NOMO-1 treated with dmso at 0.1 percent for 144 hours (cell line): ENCODE data around the gene ESRRB.
A peak's percentile ranks its signal among the peaks of the same experiment; 100 is the strongest.

ENCODE experiments used
- DNase-seq: peaks from one replicate; lab custom pipeline; 2025; ENCODE audit not compliant: unreplicated experiment; lab: John Stamatoyannopoulos, UW

The ESRRB gene

DNA sequence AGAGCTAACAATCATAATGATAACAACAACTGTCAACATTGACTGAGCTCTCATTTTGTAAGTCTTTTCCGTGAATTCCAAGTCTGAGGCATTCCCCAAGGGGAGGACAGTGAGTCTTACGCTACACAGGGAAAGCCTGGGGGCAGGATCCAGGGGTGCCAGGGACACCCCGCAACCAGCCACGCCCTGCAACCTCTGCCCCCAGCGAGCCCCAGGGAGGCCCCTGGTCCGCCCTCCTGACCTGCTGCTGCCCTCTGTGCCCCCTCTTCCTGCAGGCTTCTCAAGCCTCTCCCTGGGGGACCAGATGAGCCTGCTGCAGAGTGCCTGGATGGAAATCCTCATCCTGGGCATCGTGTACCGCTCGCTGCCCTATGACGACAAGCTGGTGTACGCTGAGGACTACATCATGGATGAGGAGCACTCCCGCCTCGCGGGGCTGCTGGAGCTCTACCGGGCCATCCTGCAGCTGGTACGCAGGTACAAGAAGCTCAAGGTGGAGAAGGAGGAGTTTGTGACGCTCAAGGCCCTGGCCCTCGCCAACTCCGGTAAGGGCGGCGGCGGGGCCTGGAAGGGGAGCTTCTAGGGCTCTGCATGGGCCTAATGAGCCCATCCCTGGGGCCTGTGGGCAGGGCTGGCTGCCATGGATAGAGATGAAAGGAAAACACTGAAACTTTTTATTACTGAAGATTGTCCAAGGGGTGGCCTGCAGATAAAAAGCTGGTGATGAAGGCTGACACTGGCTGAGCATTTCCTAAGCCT lies 115.4 kb downstream of the ESRRB start:
- DNase-seq: no peak

DNA sequence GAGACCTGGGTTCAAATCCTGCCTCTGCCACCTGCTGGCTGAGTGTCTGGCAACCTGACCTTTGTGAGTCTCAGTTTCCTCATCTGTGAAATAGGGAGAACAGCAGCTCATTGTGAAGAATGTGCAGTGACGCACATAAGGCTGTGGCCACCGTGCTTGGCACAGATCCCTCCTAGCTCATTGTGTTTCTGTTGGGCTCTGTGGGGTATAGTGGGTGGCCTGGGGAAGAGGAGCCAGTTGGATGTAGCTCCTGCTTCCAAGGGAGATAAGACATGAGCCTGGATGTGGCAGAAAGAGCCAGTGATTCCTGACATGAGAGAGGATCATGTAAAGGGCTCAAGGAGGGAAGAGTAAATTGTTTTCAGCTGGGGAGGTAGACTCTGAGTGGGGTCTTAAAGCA lies 120.0 kb downstream of the ESRRB start:
- no peak for DNase-seq

DNA sequence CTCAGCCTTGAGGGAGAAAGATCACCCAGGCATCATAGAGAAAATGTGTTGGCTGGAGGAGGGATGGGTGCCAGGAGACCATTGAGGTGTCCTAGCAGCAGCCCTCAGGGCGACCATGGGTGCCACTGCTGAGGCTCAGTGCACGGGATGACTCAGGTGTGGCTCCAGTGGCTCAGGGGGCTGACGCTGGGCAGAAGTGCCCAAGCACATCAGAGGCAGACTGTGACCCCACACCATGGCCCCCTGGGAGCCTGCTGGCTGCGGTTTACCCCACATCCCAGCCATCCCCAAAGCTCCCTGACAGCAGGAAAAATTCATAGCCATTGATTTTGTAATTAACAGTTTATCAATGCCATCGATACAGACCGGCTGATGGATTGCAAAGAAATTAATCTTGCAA lies 120.7 kb downstream of the ESRRB start:
- DNase-seq: no peak

DNA sequence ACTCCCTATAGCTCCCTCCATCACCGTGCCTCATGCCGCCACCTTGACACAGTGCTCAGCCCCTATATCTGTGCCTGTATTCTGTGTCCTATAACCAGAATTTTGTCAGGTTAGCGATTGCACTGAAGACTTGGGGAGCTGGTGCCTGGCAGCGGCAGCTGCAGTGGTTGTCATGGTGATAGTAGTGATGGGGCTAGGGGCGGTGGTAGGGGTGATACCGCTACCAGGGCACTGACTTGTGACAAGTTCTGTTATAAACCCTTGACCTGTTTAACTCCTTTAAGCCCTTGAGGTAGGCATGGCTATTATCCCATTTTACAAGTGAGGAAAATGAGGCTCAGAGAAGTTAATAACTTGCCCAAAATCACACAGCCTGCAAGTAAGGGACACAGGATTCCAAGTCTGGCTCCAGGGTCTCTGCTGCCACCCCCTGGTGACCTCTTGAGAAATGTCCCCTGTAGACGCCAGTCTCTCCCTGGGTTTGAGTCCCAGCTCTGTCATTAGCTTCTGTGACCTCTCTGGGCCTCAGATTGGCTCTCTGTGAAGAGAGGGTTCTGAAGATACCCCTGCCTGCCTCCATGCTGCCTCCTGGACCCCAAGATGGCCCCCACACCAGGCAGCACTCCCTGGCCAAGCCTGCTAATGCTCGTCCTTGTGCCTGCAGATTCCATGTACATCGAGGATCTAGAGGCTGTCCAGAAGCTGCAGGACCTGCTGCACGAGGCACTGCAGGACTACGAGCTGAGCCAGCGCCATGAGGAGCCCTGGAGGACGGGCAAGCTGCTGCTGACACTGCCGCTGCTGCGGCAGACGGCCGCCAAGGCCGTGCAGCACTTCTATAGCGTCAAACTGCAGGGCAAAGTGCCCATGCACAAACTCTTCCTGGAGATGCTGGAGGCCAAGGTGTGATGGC lies 121.9 kb downstream of the ESRRB start:
- no peak for DNase-seq

DNA sequence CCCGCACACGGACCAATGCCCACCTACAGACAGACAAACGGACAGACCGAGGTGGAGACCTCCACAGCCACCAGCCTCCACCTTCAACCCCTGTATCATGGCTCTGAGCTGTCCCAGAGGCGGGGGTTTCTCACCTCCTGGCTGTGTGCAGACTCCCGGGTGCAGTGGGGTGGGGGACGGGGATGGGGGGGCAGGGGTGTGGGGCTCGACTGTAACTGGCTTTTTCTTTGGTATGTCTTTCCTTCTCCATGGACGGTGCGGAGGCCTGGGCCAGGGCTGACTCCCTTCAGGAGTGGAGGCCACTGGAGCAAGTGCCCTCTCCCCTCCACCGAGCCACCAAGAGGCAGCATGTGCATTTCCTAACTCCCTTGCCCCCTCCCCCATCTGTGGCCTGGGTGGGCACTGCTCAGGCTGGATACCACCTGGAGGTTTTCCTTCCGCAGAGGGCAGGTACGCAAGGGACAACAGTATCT lies 122.6 kb downstream of the ESRRB start:
- DNase-seq: no peak

DNA sequence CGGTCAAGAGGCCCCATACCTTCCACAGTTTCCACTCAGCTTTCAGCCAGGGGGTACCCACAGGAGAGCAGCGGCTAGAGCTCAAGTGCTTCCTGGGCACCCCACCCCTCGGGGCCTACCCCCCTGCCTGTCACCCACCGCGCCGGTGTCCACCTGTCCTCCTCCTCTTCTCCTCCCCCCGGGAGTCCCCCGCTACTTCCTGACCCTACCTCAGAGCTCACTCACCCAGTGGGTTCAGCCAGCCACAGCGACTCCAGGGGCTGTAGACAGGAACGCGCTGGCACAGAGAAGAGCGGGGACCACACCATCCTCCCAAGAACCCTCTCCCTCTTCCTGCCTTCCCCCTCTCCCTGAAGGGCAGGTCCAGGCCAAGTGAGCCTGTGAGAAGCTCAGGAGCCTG lies 123.0 kb downstream of the ESRRB start:
- DNase-seq: no peak

DNA sequence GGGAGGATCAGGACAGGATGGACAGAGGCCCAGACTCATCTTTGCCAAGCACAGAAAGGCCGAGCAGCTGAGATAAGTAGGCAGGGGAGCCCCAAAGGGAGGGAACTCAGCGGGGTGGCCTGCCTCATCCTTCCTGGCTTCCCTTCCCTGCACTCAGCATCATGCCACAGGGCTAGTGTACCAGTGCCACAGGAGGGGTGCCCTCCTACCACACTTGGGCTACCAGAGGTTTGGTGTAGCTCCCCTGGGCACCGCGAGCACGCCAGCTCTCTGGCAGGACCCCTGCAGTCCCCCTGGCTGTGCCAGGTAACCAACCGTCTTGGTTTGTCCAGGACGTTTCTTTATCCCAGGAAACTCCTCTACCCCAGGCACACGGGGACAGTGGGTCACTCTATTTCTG lies 123.5 kb downstream of the ESRRB start:
- DNase-seq: no peak

DNA sequence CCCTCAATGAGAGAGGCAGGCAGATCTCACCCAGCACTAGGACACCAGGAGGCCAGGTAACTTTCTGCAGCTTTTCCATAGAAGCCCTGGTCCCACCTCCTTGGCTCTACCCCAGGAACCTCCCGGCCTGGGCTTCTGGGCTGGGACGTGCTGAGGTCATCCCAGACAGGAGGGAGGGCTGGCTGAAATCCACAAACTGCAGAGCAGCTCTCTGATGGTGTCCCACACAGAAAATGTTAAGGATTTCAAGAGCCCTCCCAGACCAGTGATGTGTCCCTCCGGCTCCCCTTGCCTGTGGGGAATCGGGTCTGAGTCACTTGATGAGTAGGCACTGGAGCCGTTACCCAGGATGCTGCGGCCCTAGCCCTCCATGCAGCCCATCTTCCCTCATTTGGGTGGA lies 124.1 kb downstream of the ESRRB start:
- no peak for DNase-seq

DNA sequence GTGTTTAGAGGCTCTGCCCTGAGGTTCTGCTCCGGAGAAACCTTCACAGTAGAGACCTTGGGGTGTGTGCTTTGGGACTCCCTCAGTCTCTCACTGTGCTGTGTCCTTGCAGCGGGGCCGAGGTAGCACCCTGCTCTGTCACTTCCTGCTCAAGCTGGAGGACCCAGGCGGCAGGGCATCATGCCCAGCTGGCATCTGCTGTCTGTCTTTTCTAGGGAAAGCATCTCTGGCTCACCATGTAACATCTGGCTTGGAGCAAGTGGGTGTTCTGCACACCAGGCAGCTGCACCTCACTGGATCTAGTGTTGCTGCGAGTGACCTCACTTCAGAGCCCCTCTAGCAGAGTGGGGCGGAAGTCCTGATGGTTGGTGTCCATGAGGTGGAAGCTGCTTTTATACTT lies 124.5 kb downstream of the ESRRB start:
- no peak for DNase-seq

DNA sequence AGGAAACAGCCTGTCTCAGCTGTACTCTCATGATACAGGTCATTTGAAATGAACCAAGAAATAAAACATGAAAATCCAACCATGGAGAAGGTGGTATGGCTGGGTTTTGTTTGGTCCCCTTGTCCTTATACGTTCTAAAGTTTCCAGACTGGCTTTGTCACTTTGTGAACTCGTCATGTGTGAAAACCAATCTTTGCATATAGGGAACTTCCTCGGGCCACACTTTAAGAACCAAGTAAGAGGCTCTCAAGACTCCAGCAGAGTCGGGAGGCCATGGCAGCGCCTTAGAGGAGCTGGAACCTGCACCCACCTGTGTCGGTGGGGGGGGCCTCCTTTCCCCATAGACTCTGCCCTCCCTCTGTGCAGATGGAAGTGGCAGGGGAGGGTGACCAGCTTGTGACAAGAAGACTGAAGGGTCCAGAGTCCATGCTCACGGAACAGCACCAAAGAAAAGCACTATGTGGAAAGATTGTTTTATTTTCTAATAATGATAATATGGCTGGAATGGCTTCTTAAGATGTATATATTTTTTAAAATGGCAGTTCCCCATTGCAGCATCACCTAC lies 125.3 kb downstream of the ESRRB start:
- no peak for DNase-seq

DNA sequence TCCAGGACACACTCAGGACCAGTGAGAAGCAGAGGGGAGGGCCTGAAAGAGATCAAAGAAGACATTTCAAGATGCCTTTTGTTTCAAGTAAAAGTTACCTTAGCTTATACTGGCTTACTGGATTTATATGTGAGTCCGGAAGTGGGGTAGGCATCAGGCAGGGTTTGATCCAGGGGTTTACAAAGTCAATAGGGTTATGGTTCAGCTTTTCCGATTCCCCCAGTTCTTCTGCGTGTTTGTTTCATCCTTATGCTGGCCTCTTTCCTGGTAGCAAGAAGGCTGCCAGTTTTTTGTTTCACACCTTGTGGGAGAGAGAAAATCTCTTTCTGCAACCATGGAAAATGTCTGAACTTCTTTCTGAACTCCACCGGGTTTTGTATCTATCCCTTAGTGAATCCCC lies 126.3 kb downstream of the ESRRB start:
- no peak for DNase-seq

DNA sequence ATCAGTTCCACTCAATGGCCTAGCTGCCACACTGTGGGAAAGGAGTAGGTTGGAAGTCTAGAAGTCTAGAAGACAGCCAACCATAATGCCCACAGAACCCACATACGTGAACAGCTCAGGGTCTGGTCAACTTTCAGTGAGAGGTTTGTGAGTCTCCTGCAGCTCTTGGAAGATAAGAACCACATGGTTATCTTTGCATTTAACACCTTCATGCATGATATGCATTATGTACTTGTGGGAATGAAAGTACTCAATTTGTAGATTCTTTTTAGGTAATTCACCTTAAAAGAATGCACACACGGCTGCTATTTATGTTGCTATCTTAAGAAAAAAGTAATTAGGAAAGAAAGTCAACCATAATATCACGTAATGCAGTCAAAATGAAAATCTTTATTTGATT lies 126.7 kb downstream of the ESRRB start:
- DNase-seq: no peak

DNA sequence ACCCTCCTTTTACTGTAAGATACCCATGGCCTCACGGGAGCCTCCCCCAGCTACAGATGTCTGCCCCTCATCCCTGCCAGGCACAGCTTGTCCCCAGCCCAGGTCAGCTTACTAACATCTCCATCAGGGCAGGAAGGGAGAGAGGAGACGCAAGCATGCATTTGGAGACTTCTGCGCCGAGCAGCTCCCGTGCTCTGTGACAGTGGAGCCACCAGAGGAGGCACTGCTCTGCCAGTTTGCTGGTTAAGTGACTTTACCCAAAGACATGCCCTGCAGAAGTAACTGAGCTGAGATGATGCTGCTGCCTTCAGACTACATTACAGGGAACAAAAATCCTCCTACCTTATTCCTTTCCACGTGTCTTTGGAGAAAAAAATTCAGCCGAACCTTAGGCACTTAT lies 133.4 kb downstream of the ESRRB start:
- no peak for DNase-seq

DNA sequence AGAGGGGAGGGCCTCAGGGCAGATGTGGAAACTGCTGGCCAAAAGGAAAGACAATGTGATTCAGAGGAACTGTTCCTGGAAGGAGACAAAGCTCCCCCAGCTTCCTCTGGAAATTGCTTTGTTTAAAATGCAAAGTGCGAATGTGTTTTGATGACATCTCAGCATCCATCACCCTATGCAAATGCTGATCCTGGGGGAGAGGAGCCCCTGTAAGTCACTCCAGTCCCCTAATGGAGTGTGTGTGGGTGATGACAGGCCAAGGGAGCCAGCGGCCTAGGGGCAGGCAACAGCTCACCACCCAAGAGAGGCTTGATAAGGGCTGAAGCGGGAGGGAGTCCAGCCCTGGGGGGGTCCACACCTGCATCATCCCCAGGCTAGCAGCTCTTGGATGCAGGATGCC lies 134.2 kb downstream of the ESRRB start:
- DNase-seq: no peak

DNA sequence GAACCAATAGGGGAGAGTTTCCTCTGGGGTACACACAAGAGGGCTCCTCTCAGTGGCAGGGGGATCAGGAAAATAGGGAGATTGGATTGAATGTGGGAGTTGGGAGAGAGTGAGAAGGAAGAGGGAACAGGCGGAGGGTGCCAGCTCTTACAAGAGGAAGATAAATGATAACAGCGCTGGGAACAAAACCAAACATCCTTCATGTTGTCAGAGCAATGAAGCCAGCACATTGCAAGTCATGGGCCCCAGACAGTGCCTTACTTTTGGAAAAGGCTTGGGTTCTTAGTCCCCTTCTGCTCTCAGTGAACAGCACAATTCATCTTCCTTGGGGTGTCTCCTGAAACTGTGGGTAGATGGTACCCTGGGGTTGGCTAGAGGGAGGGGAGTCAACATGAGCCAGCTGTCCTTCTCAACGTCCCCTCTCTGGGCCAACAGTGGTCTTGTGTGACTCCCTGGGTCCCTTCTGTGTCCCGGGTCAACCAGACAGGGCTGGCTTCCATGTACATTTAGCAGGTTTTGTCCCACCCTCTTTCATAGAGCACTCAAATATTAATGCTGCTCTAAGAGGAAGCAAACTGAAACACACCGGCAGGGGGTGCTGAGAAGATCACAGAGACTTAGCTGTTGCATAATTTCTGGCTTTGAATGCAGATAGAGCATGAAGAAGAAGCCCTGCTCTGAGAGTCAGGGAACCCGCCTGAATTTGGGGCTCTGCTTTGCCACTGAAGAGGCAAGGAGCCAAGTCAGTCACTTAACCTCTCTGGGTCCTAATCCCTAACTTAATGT lies 138.5 kb downstream of the ESRRB start:
- DNase-seq: peak; percentile 62

DNA sequence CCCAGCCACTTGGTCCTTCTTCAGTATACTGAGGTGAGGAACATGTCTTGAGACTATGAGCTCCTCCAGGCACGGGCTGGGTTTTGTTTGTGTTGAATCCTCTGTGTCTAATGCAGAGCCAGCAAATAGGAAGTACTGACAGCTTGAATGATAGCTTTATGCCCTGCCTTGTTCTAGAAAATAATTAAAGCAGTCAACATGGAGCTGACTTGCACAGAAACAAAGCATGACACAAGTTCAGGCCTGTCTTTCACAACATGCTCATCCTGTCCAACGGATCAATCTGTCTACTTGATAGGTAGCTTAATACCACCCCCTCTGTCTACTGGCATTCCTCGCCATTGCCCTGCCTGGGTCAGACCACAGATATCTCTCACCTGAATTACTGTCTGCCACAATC lies 140.9 kb downstream of the ESRRB start:
- peak; percentile 34 for DNase-seq

DNA sequence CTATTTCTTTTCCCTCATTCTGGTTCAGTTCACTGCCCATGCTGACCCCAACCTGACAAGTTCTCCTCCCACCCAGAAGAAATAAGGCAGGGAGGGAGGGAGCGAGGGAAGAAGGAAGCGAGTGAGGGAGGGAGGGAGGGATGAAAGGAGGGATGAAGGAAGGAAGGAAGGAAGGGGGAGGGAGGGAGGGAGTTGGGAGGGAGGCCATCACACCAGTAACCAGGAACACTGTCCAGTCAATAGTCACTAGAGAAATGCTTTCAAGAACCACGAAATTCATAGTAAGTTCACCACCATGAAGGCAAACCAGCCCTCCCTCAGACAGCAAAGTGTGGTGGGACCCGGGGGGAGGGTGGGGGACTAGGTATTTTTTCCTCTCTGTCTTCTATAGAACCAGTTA lies 142.4 kb downstream of the ESRRB start:
- no peak for DNase-seq

DNA sequence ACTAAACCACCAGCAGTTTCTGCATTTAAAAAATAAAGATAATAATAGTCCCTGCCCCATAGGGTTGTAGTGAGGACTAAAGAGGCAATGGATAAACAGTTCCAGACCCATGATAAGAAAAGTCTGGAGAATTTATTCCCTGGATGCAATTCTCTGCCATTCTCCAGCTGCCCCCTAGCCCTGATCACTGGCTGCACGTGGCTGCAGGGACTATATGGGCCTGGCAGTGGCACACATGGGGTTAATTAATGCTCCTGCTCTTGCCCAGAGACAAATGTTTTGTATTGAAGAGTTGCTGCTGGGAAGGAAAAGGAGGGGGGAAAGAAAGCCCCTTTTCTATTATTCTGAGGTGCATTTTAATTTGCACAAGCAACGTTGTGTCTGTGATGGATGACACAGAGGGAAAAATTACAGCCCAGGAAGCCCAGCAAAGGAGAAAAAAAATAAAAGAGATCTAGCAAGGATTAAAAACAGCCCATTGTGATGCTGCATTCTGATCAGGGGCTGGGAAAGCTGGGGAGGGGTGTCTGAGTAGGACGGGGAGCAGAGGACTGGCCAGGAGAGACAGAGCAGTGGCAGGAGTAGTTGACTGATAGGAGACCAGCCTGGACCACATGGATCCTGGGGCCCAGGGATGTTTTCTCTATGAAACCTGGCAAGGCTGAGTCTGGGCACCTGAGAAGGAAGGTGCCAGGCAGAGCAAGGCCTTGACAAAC lies 149.3 kb downstream of the ESRRB start:
- no peak for DNase-seq

DNA sequence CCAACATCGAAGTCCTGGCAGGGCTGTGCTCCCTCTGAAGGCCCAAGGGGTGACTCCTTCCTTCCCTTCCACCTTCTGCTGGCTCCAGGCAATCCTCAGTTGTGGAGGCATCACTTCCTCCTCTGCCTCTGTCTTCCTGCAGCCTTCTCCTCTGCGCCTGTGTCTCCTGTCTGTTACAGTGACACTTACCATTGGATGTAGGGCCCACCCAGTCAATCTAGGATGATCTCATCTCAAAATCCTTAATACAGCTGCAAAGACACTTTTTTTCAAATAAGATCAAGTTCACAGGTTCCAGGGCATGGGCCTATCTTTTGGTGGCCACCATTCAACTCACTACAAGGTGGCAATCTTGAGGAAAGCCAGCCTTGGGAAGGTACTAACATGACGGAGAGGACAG lies 155.1 kb downstream of the ESRRB start:
- DNase-seq: no peak

DNA sequence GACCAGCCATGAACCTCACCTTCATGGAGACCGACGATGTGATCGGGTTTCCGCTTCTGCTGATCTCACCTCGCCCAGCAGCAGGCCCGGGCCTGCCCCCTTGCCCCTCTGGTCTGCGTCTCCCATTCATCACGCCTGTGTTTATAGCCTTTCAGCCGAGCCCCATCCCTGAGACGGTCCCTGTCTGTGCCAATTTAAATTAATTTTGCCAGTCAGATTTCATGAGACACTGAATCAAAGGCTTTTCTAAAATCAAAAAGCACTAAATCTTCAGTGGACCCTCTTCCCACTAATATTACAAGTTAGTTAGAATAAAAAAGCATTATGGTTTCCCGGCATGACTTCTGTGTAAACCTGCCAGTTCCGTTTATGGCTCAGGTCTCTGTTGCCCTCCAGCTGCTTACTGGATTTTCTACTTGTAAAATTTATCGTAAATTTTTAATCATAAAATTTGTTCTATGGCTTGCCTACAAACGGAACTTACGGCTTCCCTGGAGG lies 155.9 kb downstream of the ESRRB start:
- no peak for DNase-seq
